ENCODE results near the gene GBX2. TPM values are rescaled to one million over a fixed set of nuclear protein-coding genes. Genes with fewer than 3 reads are reported as not detected.
A peak's percentile ranks its signal among the peaks of the same experiment; 100 is the strongest.

Gene GBX2
- total and polyA plus RNA-seq, 5 donors from 2014 or later, result not detected

DNA sequence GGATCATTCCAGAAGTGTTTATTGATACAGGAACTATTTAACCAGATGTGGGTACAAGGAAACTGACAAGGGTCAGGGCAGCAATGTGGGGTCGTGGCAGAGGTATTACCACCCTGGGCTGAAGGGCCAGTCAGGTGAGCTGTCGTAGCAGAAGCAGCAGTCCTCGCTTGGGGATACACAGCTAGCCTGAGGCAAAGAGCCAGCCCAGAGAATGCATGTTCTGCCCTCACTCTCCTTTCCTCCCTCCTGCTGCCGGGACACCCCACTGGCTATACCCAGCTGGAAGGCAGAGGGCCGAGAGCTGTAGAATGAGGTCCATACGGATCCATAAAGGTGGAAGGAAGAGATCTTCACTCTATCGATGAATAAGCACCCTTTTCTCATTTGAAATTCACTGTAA lies 32.2 kb upstream of the GBX2 start:
- Histone ChIP-seq H3K4me1 (ENCODE audit: control insufficient read depth, insufficient read depth, low read length, poor library complexity, severe bottlenecking) (no peaks in the 10 kb centered on the region), H3K4me3 (ENCODE audit: low read depth, low read length) (no peak overlapping the region), H3K27ac (ENCODE audit: insufficient read depth, low read length, poor library complexity, severe bottlenecking) (no peak overlapping the region), H3K9me3 (ENCODE audit: control insufficient read depth in 2 of 2, low read length in 2 of 2) (no peaks in the 10 kb centered on the region), H3K36me3 (ENCODE audit: control insufficient read depth, insufficient read depth, low read length) (no peaks in the 10 kb centered on the region), H3K27me3 (ENCODE audit: control insufficient read depth, insufficient read depth, low read length) (no peaks in the 10 kb centered on the region)
- H3K27ac Mint-ChIP-seq, result no peak overlapping the region
- DNase-seq (no peak), ATAC-seq (ENCODE audit: low read depth in 2 of 2) (no peak)
- peaks cover 15% of the 10 kb centered on the region for H3K27me3 Mint-ChIP-seq
- H3K4me1 Mint-ChIP-seq, result no peaks in the 10 kb centered on the region
- H3K9me3 Mint-ChIP-seq, result no peaks in the 10 kb centered on the region
- H3K4me3 Mint-ChIP-seq, result no peak overlapping the region
- H3K36me3 Mint-ChIP-seq, result no peaks in the 10 kb centered on the region

DNA sequence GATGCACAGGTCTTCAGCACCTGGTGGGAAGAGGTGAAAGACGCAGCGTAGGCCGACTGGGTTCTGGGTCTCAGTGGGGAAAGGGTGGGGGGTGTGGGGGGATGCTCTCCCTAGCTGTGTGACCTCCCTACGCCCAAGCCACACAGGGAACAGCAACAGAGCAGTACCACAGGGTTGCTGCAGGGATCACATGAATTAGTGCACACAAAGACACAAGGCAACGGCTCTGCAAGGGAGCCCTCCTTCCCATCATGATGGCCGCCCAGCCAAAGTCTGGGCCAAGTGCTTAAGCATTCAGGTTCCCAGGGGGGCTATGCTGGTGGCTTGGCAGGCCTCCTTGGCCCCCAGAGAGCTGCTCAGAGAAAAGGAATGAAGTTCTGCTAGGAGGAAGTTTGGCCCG lies 28.2 kb upstream of the GBX2 start:
- H3K36me3 Mint-ChIP-seq, result no peaks in the 10 kb centered on the region
- no peaks in the 10 kb centered on the region for H3K36me3 ChIP-seq (ENCODE audit: control insufficient read depth, insufficient read depth, low read length)
- H3K4me1 Mint-ChIP-seq, result no peaks in the 10 kb centered on the region
- H3K4me3 ChIP-seq (ENCODE audit: low read depth, low read length), result no peak overlapping the region
- no peak for ATAC-seq (ENCODE audit: low read depth in 2 of 2)
- H3K9me3 ChIP-seq (ENCODE audit: control insufficient read depth in 2 of 2, low read length in 2 of 2), result no peaks in the 10 kb centered on the region
- H3K9me3 Mint-ChIP-seq, result no peaks in the 10 kb centered on the region
- H3K27me3 Mint-ChIP-seq, result peaks cover 15% of the 10 kb centered on the region
- no peak for DNase-seq
- no peaks in the 10 kb centered on the region for H3K4me1 ChIP-seq (ENCODE audit: control insufficient read depth, insufficient read depth, low read length, poor library complexity, severe bottlenecking)
- H3K27ac ChIP-seq (ENCODE audit: insufficient read depth, low read length, poor library complexity, severe bottlenecking), result no peak overlapping the region
- no peak overlapping the region for H3K27ac Mint-ChIP-seq
- no peak overlapping the region for H3K4me3 Mint-ChIP-seq
- H3K27me3 ChIP-seq (ENCODE audit: control insufficient read depth, insufficient read depth, low read length), result no peaks in the 10 kb centered on the region

- Mint-ChIP-seq H3K4me1 (no peaks in the 10 kb centered on the region), H3K27ac (no peak overlapping the region)
- ATAC-seq (ENCODE audit: low read depth in 2 of 2), result no peak
These were observed 27.5 kb upstream of the GBX2 start for GRCh38 chr2:236195726-236196125.

DNA sequence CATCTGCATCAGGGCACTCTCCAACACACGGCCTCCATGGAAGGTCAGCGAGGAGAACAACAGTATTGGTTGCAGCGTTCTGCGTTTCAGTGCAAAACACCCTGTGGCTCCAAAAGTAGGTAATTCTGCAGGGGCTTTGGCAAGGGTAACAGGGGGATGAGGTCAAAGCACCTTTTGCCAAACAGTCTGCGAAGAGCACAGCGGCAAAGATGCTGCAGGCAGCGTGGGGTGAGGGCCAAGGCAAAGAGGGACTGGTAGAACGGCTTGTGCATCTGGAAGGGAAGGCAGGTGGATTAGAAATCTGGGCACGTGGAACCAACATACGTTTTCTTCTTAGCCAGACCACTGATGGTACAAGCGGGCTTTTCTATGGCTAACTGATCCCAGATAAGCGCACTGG lies 26.6 kb upstream of the GBX2 start:
- ATAC-seq (ENCODE audit: low read depth in 2 of 2) (no peak), DNase-seq (no peak)
- Mint-ChIP-seq H3K27me3 (peaks cover 15% of the 10 kb centered on the region), H3K4me3 (no peak overlapping the region), H3K9me3 (no peaks in the 10 kb centered on the region), H3K4me1 (no peaks in the 10 kb centered on the region), H3K27ac (no peak overlapping the region), H3K36me3 (no peaks in the 10 kb centered on the region)
- H3K4me3 ChIP-seq (ENCODE audit: low read depth, low read length), result no peak overlapping the region
- H3K4me1 ChIP-seq (ENCODE audit: control insufficient read depth, insufficient read depth, low read length, poor library complexity, severe bottlenecking), result no peaks in the 10 kb centered on the region
- H3K27ac ChIP-seq (ENCODE audit: insufficient read depth, low read length, poor library complexity, severe bottlenecking), result no peak overlapping the region
- no peaks in the 10 kb centered on the region for H3K27me3 ChIP-seq (ENCODE audit: control insufficient read depth, insufficient read depth, low read length)
- no peaks in the 10 kb centered on the region for H3K36me3 ChIP-seq (ENCODE audit: control insufficient read depth, insufficient read depth, low read length)
- no peaks in the 10 kb centered on the region for H3K9me3 ChIP-seq (ENCODE audit: control insufficient read depth in 2 of 2, low read length in 2 of 2)

More at GRCh38 chr2:236195726-236196125, 27.5 kb upstream of the GBX2 start:
- H3K9me3 Mint-ChIP-seq, result no peaks in the 10 kb centered on the region
- Histone ChIP-seq H3K27ac (ENCODE audit: insufficient read depth, low read length, poor library complexity, severe bottlenecking) (no peak overlapping the region), H3K4me3 (ENCODE audit: low read depth, low read length) (no peak overlapping the region), H3K36me3 (ENCODE audit: control insufficient read depth, insufficient read depth, low read length) (no peaks in the 10 kb centered on the region), H3K9me3 (ENCODE audit: control insufficient read depth in 2 of 2, low read length in 2 of 2) (no peaks in the 10 kb centered on the region), H3K4me1 (ENCODE audit: control insufficient read depth, insufficient read depth, low read length, poor library complexity, severe bottlenecking) (no peaks in the 10 kb centered on the region), H3K27me3 (ENCODE audit: control insufficient read depth, insufficient read depth, low read length) (no peaks in the 10 kb centered on the region)
- H3K4me3 Mint-ChIP-seq, result no peak overlapping the region
- H3K27me3 Mint-ChIP-seq, result peaks cover 15% of the 10 kb centered on the region
- no peaks in the 10 kb centered on the region for H3K36me3 Mint-ChIP-seq
- DNase-seq, result no peak

- H3K4me1 Mint-ChIP-seq, result no peaks in the 10 kb centered on the region
- H3K9me3 Mint-ChIP-seq, result peaks cover 0 to 1% (median 0%) of the 10 kb centered on the region in 7 donors
- H3K4me3 Mint-ChIP-seq, result no peak overlapping the region
- Histone ChIP-seq H3K27me3 (ENCODE audit: control insufficient read depth, insufficient read depth, low read length) (no peaks in the 10 kb centered on the region), H3K4me1 (ENCODE audit: control insufficient read depth, insufficient read depth, low read length, poor library complexity, severe bottlenecking) (no peaks in the 10 kb centered on the region), H3K9me3 (ENCODE audit: control insufficient read depth in 2 of 2, low read length in 2 of 2) (no peaks in the 10 kb centered on the region), H3K27ac (ENCODE audit: insufficient read depth, low read length, poor library complexity, severe bottlenecking) (no peak overlapping the region), H3K4me3 (ENCODE audit: low read depth, low read length) (no peak overlapping the region), H3K36me3 (ENCODE audit: control insufficient read depth, insufficient read depth, low read length) (no peaks in the 10 kb centered on the region)
- no peaks in the 10 kb centered on the region for H3K36me3 Mint-ChIP-seq
- DNase-seq (no peak), ATAC-seq (ENCODE audit: low read depth in 2 of 2) (no peak)
- peaks cover 8% of the 10 kb centered on the region for H3K27me3 Mint-ChIP-seq
- no peak overlapping the region for H3K27ac Mint-ChIP-seq
These were observed 24.8 kb upstream of the GBX2 start for GRCh38 chr2:236193026-236193425.

DNA sequence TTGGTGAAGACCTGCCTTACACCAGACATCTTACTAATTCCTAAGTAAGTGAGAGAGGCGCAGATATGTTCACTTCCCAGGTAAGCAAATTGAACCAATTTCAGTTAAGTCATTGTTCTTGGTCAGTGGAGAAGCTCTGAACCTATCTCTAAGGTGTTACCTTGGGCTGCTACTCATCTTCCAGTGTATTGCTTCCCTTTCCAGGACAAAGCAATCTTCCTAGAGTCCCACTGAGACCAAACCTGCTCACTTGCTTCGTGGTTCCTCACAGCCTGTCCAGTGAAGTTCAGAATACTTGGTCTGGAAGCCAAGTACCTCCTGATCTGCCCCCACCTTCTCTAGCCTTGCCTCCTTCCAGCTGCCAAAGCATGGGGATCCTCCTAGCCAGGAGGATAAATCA lies 22.5 kb upstream of the GBX2 start:
- Mint-ChIP-seq H3K4me1 (no peaks in the 10 kb centered on the region), H3K27me3 (peaks cover 4% of the 10 kb centered on the region), H3K9me3 (peaks cover 0 to 1% (median 0%) of the 10 kb centered on the region in 7 donors), H3K4me3 (no peak overlapping the region), H3K27ac (no peak overlapping the region), H3K36me3 (no peaks in the 10 kb centered on the region)
- no peak for DNase-seq
- no peak overlapping the region for H3K27ac ChIP-seq (ENCODE audit: insufficient read depth, low read length, poor library complexity, severe bottlenecking)
- H3K4me1 ChIP-seq (ENCODE audit: control insufficient read depth, insufficient read depth, low read length, poor library complexity, severe bottlenecking), result no peaks in the 10 kb centered on the region
- H3K27me3 ChIP-seq (ENCODE audit: control insufficient read depth, insufficient read depth, low read length), result no peaks in the 10 kb centered on the region
- no peaks in the 10 kb centered on the region for H3K36me3 ChIP-seq (ENCODE audit: control insufficient read depth, insufficient read depth, low read length)
- H3K4me3 ChIP-seq (ENCODE audit: low read depth, low read length), result no peak overlapping the region
- ATAC-seq (ENCODE audit: low read depth in 2 of 2), result no peak
- no peaks in the 10 kb centered on the region for H3K9me3 ChIP-seq (ENCODE audit: control insufficient read depth in 2 of 2, low read length in 2 of 2)

GRCh38 chr2:236184701-236185100 lies 16.5 kb upstream of the GBX2 start:
- no peaks in the 10 kb centered on the region for H3K36me3 Mint-ChIP-seq
- peaks cover 15% of the 10 kb centered on the region for H3K27me3 ChIP-seq (ENCODE audit: control insufficient read depth, insufficient read depth, low read length)
- H3K4me1 ChIP-seq (ENCODE audit: control insufficient read depth, insufficient read depth, low read length, poor library complexity, severe bottlenecking), result no peaks in the 10 kb centered on the region
- H3K27ac Mint-ChIP-seq, result no peak overlapping the region
- no peak overlapping the region for H3K27ac ChIP-seq (ENCODE audit: insufficient read depth, low read length, poor library complexity, severe bottlenecking)
- ATAC-seq (ENCODE audit: low read depth in 2 of 2) (no peak), DNase-seq (no peak)
- no peak overlapping the region for H3K4me3 ChIP-seq (ENCODE audit: low read depth, low read length)
- no peaks in the 10 kb centered on the region for H3K9me3 ChIP-seq (ENCODE audit: control insufficient read depth in 2 of 2, low read length in 2 of 2)
- peaks cover 0 to 3% (median under 1%) of the 10 kb centered on the region in 4 donors for H3K4me1 Mint-ChIP-seq
- no peaks in the 10 kb centered on the region for H3K36me3 ChIP-seq (ENCODE audit: control insufficient read depth, insufficient read depth, low read length)
- no peak overlapping the region for H3K4me3 Mint-ChIP-seq
- peaks cover 0 to 5% (median 0%) of the 10 kb centered on the region in 7 donors for H3K9me3 Mint-ChIP-seq
- peaks cover 45% of the 10 kb centered on the region for H3K27me3 Mint-ChIP-seq

DNA sequence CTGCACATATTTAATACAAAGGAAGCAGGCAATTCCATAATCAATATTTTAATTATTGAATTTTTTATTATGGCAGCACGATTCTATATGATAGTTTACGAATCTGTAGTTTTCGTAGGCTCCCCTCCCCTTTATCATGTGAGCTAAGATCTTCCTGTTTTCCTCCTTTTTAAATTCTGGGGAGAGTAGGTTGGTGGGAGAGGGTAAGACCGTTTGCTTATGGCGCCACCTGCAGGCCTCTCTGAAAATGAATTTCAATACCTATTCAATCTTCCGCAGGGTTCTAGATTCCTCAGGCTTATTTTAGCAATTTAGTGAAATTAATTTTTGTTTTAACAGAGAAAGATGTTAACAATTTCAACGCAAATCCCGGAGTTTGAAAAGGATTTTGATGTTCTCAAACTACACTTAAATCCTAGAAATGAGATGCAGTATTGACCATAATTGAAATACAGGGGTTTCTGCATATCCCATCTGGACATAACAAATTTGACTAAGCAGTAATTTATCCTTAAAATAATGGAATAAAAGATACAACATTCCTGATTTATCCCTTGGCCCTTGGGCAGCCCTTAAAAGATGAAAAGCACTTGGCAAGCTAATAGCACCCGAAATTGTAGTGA lies 12.8 kb upstream of the GBX2 start:
- Histone ChIP-seq H3K4me1 (ENCODE audit: control insufficient read depth, insufficient read depth, low read length, poor library complexity, severe bottlenecking) (peaks cover 5% of the 10 kb centered on the region), H3K27me3 (ENCODE audit: control insufficient read depth, insufficient read depth, low read length) (peaks cover 21% of the 10 kb centered on the region), H3K9me3 (ENCODE audit: control insufficient read depth in 2 of 2, low read length in 2 of 2) (no peaks in the 10 kb centered on the region), H3K36me3 (ENCODE audit: control insufficient read depth, insufficient read depth, low read length) (no peaks in the 10 kb centered on the region), H3K27ac (ENCODE audit: insufficient read depth, low read length, poor library complexity, severe bottlenecking) (no peak overlapping the region), H3K4me3 (ENCODE audit: low read depth, low read length) (no peak overlapping the region)
- H3K9me3 Mint-ChIP-seq, result peaks cover 0 to 5% (median 0%) of the 10 kb centered on the region in 7 donors
- no peak overlapping the region for H3K27ac Mint-ChIP-seq
- DNase-seq (peak in 1 of 3 donors; percentile 38), ATAC-seq (ENCODE audit: low read depth in 2 of 2) (no peak)
- H3K4me1 Mint-ChIP-seq, result peaks cover 0 to 7% (median 1%) of the 10 kb centered on the region in 4 donors
- H3K4me3 Mint-ChIP-seq, result no peak overlapping the region
- no peaks in the 10 kb centered on the region for H3K36me3 Mint-ChIP-seq
- H3K27me3 Mint-ChIP-seq, result peaks cover 70% of the 10 kb centered on the region
